GM18861 (cell line): ENCODE data around the gene SYNPR.
"Not testable (repeated sequence)": the region's sequence is repeated elsewhere in the genome, so short reads cannot be mapped to it uniquely, and the experiment has no call there.

Source experiments
- ATAC-seq: cut with Tn5 transposase; IDR thresholded peaks from one replicate; pipeline ENCODE4 v1.9.1; 2021; ENCODE audit not compliant: unreplicated experiment

Gene SYNPR

DNA sequence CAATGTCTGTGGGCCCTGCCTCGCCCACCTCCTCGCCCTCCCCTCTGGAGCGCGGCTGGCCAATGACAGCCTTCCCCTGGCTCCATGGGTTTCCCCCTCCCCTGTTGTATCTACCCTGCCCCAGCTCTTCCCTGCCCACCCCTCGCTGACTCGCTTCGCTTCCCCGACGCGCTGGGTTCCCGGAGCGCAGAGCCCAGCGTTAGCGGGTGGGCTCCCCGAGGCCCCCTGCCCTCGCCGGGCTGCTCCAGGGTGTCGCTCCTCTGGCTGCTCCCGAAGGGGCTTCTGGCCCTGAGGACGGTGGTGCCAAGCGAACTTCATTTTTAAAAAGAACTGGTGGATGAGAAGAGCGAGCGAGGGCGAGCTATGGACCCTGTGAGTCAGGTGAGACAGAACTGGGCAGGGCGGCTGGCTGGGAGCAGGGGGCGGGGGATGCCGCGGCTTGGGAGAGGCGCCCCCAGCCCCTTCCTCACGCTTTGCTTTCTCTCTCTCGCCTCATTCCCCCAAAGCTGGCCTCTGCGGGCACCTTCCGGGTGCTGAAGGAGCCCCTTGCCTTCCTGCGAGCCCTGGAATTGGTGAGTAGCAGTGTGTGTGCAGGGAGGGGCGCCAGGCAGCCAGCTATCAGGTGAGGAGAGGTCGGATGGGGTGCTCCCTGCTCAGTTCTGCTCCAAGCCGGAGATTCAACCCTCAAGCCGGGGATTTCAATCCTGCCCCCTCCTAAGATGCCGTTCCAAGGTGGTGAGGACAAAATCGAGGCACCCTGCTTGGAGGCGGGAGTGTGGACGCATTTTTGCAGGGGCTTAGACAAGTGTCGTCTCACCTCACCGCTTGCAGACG lies at the start of gene SYNPR:
Gene SYNPR (plus strand): TSS at position 138 of the 834 bp plus-strand sequence.
- no peak for ATAC-seq

DNA sequence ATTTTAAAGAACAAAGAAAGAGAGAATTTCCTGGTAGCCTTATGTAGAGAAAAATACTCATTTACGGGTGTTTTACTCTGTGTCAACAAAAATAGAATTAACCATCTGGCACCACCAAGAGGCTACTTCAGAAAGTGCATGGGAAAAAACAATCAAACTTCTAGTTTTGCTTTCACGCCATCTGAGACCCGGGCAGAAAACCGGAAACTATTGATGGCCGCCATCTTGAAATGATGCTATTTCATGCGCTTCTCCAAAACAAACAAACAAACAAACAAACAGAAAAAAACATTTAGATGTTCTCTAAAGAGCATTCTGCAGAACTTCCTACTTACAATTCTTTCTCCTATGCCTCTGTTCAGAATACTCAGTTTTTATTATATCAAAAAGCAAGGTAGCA lies 49.4 kb upstream of the SYNPR start:
- ATAC-seq: peak; percentile 50

GRCh38 chr3:63230146-63230545 lies 48.0 kb upstream of the SYNPR start:
- no peak for ATAC-seq

DNA sequence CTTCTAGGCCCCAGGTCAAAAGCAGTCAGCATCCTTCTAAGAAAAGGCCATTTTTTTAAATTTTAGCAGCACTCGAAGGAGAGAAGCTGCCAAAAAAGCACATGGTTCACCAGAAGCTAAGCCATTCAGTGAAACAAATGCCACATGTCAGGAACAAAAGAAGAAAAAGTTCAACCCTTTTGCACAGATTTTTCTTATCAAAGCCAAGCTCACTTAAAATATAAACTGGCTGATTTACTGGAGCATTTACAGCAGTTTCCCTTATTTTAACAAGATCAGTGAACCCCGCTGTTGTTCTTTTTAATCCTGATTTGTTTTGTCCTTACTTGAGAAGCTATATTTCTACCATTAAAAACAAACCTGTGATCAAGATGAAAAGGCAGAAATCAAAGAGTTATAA lies 46.5 kb upstream of the SYNPR start:
- no peak for ATAC-seq

DNA sequence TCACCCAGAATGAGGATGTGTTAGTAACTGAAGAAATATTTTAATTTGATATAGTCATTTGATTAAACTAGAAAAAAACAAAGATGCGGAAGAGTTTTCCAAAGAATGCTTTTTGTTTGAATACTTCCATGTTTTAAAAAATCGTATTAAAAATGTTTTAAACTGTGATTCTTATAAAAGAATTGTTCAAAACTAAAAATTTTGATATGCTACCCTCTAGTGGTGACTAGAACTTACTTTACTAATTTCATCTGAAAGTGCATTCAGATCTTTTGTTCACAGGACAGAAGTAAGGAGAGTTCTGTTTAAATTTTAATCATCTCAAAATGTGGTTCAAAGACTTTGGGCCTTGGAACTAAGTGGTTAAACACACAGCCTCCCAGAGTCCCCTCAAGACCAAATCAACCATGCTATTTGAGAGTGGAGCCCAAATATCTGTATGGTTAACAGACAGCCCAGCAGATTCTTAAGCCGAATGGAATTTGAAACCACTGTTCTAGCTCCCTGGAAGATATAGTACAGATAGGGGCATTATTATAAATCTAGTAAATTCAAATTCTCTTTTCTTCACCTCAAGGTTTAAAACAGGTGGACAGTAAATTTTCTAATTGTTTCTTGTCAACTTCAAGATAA lies 45.2 kb upstream of the SYNPR start:
- ATAC-seq: no peak

DNA sequence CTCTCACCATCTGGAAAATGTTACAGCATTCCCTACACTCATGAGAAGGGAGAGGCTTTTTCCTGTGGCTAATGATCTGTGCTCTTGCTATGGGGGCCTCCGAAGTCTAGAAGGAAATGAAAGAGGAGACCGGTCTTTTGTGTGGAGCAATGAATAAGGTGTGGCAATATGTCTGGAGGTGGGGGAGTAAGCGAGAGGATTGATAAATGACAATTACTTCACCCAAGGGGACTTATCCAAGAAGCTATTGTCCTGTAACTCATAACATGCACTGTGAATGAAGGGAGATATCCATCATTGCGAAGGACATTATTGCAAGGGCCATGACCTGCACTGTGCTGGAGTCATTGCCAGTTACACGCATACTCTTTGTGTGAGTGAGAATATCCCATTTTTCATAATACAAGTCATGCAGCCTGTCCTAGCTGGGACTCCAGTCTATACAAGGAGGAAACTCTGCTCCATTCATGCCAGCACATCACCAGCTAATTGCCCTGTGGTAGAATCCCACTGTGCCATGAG lies 37.7 kb upstream of the SYNPR start:
- no peak for ATAC-seq

DNA sequence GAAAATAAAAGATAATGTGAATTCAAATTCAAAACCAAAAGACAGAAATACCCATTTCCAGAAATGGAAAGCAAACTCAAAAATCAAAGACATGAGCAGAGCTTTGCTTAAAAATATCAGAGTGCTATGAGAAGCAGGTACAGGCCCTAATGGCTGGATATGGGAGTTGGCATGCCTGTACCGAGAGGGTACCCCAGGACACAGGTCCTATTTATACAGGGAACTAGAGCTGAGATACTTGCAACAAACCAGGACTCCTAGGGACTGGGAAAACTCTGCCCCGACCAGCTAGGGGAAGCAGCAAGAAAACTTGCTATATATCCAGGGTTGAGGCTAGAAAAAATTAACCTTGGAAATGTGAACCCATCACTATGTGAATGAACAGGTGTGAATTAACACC lies 36.0 kb upstream of the SYNPR start:
- ATAC-seq: no peak

DNA sequence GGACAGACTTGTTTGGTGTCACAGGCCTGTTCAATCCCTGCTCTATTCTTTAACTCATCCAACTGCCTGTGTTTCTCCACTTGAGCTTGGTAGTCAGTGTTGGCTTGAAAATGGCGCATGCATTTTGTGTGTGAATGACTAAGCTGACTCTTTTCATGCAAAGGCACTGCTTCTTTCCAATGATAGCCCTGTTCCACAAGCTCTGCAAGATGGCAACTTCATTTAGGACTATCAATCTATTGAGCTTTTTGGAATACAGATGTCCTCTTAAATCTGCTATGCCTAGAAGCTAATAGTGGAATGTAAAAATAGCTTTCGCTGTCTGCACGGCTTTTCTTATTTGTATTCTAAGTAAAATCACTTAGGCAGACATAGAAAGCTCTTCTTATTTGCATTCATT lies 33.6 kb upstream of the SYNPR start:
- ATAC-seq: no peak

DNA sequence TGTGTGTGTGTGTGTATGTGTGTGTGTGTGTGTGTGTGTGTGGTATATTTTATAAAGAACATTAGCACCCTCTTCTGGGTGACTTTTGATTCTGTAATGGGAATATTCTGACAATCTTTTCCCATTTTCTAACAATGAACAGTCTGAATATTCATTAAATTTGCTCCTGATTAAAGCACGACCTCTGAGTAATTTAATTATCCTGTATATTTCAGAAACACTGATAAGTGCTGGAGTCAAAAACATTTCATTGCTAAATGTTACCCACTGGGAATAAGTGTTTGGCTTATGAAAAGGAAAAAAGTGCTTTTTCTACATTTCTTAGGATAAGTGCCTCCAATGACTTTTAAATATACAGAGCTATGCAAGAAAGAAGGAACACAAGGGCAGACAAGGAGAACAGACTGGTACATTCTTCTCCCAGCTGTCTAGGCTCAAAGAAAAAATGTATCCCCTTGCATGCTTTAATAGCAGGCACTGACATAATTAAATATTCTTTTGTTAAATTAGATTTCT lies 32.3 kb upstream of the SYNPR start:
- no peak for ATAC-seq

GRCh38 chr3:63248015-63248414 lies 30.1 kb upstream of the SYNPR start:
- no peak for ATAC-seq

GRCh38 chr3:63251499-63251898 lies 26.6 kb upstream of the SYNPR start:
- ATAC-seq: no peak

DNA sequence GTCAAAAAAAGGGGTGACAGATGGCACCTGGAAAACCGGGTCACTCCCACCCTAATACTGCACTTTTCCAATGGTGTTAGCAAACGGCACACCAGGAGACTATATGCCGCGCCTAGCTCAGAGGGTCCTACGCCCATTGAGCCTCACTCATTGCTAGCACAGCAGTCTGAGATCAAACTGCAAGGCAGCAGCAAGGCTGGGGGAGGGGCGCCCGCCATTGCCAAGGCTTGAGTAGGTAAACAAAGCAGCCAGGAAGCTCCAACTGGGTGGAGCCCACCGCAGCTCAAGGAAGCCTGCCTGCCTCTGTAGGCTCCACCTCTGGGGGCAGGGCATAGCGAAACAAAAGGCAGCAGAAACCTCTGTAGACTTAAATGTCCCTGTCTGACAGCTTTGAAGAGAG lies 22.3 kb upstream of the SYNPR start:
- not testable (repeated sequence) for ATAC-seq

DNA sequence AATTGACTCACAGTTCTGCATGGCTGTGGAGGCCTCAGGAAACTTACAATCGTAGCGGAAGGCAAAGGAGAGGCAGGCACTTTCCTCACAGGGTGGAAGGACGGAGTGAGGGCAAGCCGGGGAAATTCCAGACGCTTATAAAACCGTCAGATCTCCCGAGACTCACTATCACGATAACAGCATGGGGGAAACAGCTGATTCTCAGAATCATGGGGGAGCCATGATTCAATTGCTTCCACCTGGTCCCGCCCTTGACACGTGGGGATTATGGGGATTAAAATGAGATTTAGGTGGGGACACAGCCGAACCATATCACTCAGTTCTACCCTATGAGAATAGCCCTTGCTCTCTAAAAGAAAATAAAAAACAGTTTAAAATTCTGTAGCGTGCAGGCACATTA lies 13.4 kb upstream of the SYNPR start:
- no peak for ATAC-seq

DNA sequence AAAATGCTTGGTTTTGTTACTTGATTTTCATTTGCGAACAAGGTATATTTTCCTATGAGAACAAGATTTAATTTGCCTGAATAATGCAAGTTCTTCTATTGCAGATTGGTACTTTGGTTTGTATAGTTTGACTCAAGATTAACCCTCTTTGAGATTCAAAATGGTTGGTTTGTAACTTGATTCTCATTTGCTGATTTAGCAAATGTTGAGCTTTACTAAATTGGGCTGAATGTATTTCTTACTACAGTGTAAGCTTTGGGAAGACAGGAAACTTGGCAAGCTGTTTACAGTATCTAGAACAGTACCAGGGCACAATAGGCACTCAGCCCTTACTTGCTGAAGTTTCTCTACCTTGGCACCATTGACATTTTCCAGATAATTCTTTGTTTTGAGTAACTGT lies 3.7 kb upstream of the SYNPR start:
- no peak for ATAC-seq

GRCh38 chr3:63279005-63279841 lies 1.1 kb downstream of the SYNPR start:
- no peak for ATAC-seq

GRCh38 chr3:63287610-63288009 lies 9.5 kb downstream of the SYNPR start:
- ATAC-seq: no peak

GRCh38 chr3:63290686-63291085 lies 12.6 kb downstream of the SYNPR start:
- ATAC-seq: no peak

DNA sequence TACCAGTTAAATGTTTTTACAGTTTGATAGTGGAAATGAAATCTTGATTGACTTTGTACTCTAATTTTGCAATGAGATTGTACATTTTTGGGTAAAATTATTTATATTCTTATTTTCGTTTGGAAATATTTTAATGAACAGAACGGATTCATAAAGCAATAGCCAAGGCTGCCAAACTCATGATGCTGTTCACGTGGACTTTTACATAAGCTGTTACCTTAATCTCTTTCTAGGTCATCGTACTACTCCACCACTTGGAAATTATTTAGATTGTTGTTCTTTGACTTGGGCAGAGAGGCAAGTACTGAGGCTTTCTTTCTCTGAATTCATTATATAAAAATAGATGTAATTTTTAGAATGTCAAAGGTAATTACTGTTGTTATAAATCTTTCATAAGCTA lies 16.2 kb downstream of the SYNPR start:
- ATAC-seq: no peak

- no peak for ATAC-seq
Measured at GRCh38 chr3:63295356-63295755, 17.2 kb downstream of the SYNPR start.

- no peak for ATAC-seq
Measured at GRCh38 chr3:63295806-63296205, 17.7 kb downstream of the SYNPR start.

DNA sequence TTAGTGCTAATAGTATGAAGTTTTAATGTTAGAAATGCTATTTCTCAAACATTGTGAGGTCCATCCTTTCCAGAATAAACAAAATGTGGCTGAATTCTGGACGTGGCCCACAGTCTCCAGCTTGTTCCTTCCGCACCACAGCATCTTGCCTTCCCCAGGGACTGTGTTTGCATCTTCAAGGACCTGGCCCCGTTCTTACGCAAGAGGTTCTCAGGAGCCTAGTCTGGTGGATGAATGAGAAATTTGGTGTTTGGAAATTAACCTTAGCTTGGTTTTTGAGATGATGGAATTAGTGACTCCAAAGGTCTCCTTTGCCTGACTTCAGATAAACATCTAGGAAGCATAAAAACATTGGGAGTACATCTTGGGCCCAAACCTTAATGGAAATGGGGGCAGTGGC lies 18.1 kb downstream of the SYNPR start:
- ATAC-seq: no peak
